Stomach (tissue), 4 donors: ENCODE measurements around the gene TEDC1.

Experiments
- POLR2A ChIP-seq, 4 donors: fragments of 450-650 bp; IDR thresholded peaks; one replicate each; pipeline ENCODE4 v1.6.1; 2016; ENCODE audit warnings: antibody characterized with exemption in 4 of 4, control low read depth in 2 of 4, mild to moderate bottlenecking in 1 of 4, moderate library complexity in 1 of 4
- POLR2AphosphoS5 ChIP-seq, 3 donors: sonication (generic); formaldehyde crosslinking; IDR thresholded peaks; one replicate each; pipeline ENCODE4 v1.6.1; 2016; ENCODE audit warnings: antibody characterized with exemption in 3 of 3
- TF ChIP-seq, protein P1 (sequence below), 7 experiments: fragments of 450-650 bp in 4 of 7; fragments of 200-600 bp in 3 of 7; sonication (generic) in 3 of 7; IDR thresholded peaks; one replicate each; pipeline ENCODE4 v1.5.1; 2016 to 2019; ENCODE audit warnings: antibody characterized with exemption in 7 of 7, control low read depth in 2 of 7, mild to moderate bottlenecking in 1 of 7

DNA sequence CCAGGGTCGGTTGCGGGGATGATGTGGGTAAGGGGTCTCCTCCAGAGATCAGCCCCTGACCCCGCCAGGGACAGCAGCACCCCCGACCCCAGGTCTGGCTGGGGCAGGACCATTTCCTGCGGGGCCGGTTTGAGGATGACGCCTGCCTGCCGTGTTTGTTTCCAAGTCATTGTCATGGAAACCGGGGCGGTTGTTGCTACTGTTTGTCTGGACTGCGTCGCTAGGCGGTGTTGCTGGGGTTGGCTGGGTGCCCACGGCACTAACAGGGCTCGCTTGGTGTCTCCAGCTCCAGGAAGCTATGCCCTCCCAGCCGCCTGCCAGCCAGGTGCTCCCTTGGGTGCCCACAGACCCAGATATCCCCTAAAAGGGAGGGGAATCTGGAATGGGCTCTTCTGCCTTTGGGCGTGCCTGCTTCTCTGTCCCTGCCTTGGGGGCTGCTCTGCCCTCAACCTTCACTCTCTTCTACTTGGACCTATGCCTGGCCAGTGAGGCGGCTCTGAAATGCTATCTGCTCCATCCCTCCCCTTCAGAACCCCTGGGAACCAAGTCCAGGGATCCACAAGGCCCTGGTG is 9.1 kb upstream of the TEDC1 start:
- TF ChIP-seq, protein P1, sequence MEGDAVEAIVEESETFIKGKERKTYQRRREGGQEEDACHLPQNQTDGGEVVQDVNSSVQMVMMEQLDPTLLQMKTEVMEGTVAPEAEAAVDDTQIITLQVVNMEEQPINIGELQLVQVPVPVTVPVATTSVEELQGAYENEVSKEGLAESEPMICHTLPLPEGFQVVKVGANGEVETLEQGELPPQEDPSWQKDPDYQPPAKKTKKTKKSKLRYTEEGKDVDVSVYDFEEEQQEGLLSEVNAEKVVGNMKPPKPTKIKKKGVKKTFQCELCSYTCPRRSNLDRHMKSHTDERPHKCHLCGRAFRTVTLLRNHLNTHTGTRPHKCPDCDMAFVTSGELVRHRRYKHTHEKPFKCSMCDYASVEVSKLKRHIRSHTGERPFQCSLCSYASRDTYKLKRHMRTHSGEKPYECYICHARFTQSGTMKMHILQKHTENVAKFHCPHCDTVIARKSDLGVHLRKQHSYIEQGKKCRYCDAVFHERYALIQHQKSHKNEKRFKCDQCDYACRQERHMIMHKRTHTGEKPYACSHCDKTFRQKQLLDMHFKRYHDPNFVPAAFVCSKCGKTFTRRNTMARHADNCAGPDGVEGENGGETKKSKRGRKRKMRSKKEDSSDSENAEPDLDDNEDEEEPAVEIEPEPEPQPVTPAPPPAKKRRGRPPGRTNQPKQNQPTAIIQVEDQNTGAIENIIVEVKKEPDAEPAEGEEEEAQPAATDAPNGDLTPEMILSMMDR (IDR thresholded peaks at IDR 0.05), result peak in 1 of 7 experiments; percentile 13
- TF ChIP-seq POLR2A (IDR thresholded peaks at IDR 0.05) (no peak), POLR2AphosphoS5 (IDR thresholded peaks at IDR 0.05) (peak; percentile 33 to 75 (median 38))
